ENCODE measurements around the gene TTR. TPM values are rescaled to one million over a fixed set of nuclear protein-coding genes. Genes with fewer than 3 reads are reported as not detected.
A peak's percentile ranks its signal among the peaks of the same experiment; 100 is the strongest.

The TTR gene
- total and polyA plus RNA-seq, 2 of the 13 experiments (the other 11 are each of a cell fraction or from before 2014, with no cell fraction given): 91.3 to 496 TPM

GRCh38 chr18:31591628-31592027 lies at the start of gene TTR (continued):
- TF ChIP-seq MTF1 (CRISPR knock-in tag; IDR thresholded peaks at IDR 0.05) (no peak), HOMEZ (CRISPR knock-in tag; IDR thresholded peaks at IDR 0.05; ENCODE audit: low read depth) (peak; percentile 93; the same call in 1 of the 2 replicates), ZNF260 (CRISPR knock-in tag; IDR thresholded peaks at IDR 0.05; ENCODE audit: borderline replicate concordance, low read depth) (no peak), THYN1 (CRISPR knock-in tag; IDR thresholded peaks at IDR 0.05; ENCODE audit: borderline replicate concordance, low read depth) (no peak), ZNF230 (CRISPR knock-in tag; IDR thresholded peaks at IDR 0.05) (no peak), MAFF (IDR thresholded peaks at IDR 0.05; ENCODE audit: low read depth, low read length) (peak; percentile 49), ZBTB1 (CRISPR knock-in tag; IDR thresholded peaks at IDR 0.05; ENCODE audit: borderline replicate concordance) (no peak), ZNF570 (CRISPR knock-in tag; IDR thresholded peaks at IDR 0.05; ENCODE audit: borderline replicate concordance) (no peak), THAP9 (CRISPR knock-in tag; IDR thresholded peaks at IDR 0.05; ENCODE audit: borderline replicate concordance) (no peak), MTA1 (CRISPR knock-in tag; IDR thresholded peaks at IDR 0.05; ENCODE audit: borderline replicate concordance) (no peak), THAP11 (CRISPR knock-in tag; IDR thresholded peaks at IDR 0.05) (0 out of 2 replicates have a peak, but pooled peaks have one; percentile 15), TERF1 (CRISPR knock-in tag; IDR thresholded peaks at IDR 0.05) (no peak), ZNF704 (CRISPR knock-in tag; IDR thresholded peaks at IDR 0.05; ENCODE audit: borderline replicate concordance) (no peak), NFIC (IDR thresholded peaks at IDR 0.05; ENCODE audit: low read length) (peak; percentile 64; the same call in 1 of the 2 replicates), ISL2 (CRISPR knock-in tag; IDR thresholded peaks at IDR 0.05) (peak; percentile 82), ZNF574 (CRISPR knock-in tag; IDR thresholded peaks at IDR 0.05) (peak; percentile 55), ZNF629 (CRISPR knock-in tag; conservative IDR thresholded peaks at IDR 0.05) (no peak), CEBPG (CRISPR knock-in tag; IDR thresholded peaks at IDR 0.05) (peak; percentile 48), SMAD9 (CRISPR knock-in tag; IDR thresholded peaks at IDR 0.05) (no peak), RAD21 (CRISPR knock-in tag; IDR thresholded peaks at IDR 0.05) (no peak), ZFP36L1 (CRISPR knock-in tag; IDR thresholded peaks at IDR 0.05) (no peak), MIXL1 (CRISPR knock-in tag; IDR thresholded peaks at IDR 0.05) (peak; percentile 79), RXRB (CRISPR knock-in tag; IDR thresholded peaks at IDR 0.05; ENCODE audit: borderline replicate concordance) (peak; percentile 73)

All from HepG2 (cell line).